Stimulated activated CD8-positive, alpha-beta memory T cell treated with anti-CD3 and anti-CD28 coated beads, Interleukin-15, amount 100 ng/mL, for 24 hours (primary cell): ENCODE data around the gene IFI27.

Experiments used
- DNase-seq: peaks from one replicate; pipeline ENCODE4 v3.0.0-alpha.2; 2020; ENCODE audit warnings: low read depth

IFI27 gene

GRCh38 chr14:94102768-94103482 lies 7.6 kb upstream of the IFI27 start:
- DNase-seq = no peak

DNA sequence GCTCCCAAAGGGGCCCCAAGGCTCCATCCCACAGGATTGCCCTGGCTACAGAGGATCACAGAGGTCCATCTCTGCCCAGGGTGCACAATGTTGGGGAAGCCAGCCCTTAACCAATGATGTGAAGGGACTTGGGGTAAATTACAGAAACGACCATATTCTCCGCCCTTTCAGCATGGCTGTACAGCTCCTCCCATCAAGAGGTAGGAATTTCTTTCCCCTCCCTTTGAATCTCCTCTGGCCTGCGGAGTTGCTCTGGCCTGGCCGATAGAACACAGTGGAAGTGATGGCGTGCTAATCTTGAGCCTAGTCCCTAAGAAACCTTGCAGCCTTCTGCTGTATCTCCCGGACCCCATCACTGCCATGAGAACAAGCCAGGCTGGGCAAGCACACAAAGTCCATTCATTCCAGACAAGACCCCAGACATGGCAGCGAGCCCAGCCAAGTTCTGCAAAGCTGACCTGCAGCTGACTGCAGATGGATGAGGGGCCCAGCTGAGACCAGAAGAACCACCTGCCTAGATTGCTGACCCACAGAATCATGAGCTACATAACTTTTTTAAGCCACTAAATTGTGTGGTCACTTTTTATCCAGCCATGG lies 6.9 kb upstream of the IFI27 start:
- DNase-seq = no peak

- DNase-seq = no peak
These were observed 5.8 kb upstream of the IFI27 start for GRCh38 chr14:94104731-94105130.

- DNase-seq = no peak
These were observed 653 bp upstream of the IFI27 start for GRCh38 chr14:94109915-94110250.

DNA sequence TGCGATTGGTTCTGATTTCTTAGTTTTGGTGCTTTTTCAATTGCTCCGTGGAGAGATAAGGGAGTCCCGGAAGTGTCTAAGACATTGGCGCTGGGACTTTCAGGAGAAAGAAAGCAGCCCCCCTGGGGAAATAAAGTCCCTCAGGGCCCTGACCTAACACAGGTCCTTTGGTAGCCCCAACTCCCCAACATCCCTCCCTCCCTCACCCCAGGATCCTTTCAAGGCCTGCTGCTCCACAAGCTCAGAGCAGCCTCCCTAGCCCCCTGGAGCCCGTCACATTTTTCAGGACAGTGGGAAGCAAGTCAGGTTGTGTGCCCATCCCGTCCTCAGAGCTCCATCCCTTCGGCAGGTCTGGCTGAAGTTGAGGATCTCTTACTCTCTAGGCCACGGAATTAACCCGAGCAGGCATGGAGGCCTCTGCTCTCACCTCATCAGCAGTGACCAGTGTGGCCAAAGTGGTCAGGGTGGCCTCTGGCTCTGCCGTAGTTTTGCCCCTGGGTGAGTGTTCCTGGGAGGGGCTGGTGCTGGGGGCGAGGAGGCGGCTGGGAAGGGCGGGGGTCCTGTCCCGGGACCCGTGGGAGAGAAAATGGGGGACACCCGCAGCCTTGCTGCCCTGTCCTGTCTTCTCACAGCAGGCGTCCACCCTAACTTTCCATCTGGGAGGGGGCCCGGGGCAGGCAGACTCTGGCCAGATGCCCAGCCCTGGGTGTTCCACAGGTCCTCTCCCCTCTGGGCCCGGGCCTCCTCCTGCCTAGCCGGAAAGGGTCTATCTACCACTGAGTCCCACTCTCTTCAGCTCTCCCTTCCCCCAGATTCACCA lies 950 bp downstream of the IFI27 start:
- no peak for DNase-seq

DNA sequence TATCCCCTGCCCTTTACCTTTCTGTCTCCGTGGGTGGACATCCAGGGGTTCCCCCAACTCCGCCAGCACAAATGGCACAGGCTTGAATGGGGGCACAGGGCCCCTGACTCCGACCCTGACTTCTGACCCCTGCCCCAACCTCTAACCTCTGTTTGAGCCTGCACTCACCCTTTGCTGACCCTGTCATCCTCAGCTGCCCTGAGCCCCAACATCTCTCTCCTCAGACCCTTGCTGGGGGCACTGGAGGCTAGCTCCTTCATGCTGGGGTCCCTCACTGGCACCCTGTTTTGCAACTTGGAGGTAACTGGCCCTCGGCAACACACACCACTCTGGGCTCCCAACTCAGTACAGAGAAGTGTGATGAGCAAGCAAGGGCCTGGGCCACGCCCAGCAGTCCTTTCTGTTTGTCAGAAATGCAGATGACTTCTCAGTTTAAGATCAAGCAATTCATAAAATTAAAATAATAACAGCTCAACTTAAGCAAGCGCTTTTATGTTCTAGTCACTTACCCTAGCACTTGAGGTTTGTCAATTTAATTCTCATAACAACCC lies 2.1 kb downstream of the IFI27 start:
- DNase-seq = no peak

GRCh38 chr14:94113073-94113472 lies 2.5 kb downstream of the IFI27 start:
- DNase-seq = no peak

DNA sequence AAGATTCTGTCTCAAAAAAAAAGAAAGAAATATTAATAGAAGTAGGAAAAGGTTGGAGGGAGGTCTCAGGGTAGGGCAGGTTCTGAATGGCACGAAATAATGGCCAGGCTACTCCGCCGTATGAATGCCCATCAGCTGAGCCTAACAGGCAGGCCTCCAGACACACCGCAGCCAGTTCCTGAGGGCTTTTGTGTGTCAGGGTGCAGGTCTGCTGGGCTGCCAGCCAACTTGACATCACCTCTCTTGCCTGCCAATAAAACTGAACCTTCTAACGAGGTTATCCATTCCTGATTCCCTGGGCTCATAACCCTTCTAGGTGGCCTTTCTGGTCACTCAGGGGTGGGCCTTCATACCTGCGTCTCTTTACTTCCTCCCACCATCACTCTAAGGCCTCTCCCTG lies 3.0 kb downstream of the IFI27 start:
- DNase-seq = no peak

DNA sequence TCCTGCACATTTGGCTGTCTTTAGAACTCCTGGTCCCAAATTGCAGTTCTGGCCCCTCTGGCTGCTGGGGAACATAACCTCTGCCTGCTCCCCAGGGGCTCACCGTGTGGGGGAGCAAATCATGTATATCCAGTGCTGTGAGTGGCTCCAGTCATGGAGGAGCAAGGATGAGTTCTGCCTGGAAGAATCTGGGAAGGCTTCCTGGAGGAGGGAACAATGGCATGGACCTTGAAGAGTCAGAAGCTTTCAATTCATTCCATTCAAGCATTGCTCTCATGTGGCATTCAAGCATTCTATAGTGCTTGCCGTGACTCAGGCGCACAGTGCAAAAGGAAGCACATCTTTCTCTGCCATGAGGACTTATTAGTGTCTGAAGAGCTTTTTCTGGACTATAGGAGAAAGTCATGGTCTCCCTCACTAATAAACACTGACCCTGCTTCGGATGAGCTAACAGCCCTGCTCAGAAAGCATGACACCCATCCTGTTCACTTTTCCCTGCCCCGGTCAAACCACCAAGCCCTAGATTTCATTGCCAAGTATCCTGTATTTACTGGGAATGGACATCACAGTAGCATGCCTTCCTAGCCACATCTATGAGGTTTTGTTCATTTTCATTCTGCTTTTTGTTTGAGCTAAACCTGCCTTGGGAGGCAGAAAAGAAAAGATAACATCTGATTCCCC lies 3.5 kb downstream of the IFI27 start:
- no peak for DNase-seq

- DNase-seq = no peak
These were observed 4.1 kb downstream of the IFI27 start for GRCh38 chr14:94114589-94115057.

DNA sequence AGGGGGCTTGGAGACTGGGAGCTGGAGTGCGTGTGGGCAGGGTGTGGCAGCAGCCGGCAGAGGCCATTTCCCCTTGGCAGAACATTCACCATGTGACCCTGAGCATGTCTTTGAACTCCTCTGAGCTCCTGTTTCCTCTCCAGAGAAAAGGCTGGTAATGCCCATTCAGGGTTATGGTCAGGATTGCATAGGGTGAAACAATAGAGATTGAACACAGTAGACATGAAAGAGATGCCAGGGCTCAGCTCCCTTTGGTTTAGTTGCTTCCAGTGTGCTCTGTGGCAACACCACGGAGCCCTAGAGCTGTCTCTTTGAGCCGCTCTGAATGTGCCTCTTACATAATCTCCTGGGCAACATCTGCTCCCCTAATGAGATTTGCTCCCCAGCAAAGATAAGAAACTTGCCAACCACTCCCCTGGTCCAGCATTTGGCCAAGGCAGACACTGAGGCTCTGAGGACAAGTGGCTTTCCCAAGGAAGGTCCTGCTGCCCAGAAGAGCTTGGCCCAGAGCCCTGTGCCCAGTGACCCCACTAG lies 4.6 kb downstream of the IFI27 start:
- no peak for DNase-seq

- no peak for DNase-seq
These were observed 5.1 kb downstream of the IFI27 start for GRCh38 chr14:94115631-94116030.

- DNase-seq = no peak
These were observed 6.2 kb downstream of the IFI27 start for GRCh38 chr14:94116701-94117100.

DNA sequence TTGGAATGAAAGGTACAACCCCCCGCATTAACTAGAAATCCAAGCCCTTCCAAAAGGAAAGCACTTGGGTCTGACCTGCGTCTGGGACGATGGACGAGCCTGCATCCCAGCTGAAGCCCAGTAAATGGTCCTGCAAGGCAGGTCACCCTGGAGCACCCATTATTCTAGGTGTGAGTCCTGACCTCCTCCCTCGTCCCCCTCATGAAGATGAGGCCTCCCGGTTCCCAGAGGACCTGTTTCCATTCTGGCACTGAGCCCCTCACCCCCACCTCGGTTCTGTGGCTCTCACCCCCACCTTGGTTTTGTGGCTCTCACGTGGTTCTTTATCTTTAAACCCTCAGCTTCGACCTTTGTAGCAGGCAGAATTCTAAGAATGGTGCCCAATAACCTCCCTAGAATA lies 7.3 kb downstream of the IFI27 start:
- DNase-seq = no peak

DNA sequence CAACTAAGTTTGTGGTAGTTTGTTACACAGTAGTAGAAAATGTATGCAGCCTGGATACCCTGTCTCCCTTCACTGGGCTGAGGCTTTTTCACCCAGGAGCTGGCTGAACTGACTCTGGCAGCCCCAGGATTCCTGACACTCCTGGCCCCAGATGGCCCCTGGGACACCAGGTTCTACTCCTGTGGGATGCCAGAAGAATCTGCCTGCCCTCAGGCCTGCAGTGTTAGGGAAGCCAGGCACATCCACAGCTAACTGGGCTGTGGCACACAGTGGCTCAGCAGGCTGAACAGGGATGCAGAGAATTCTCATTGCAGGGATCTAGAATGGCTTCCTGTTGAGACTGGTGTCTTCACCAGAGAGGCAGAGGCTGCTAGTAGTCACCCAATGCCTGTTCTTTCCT lies 8.5 kb downstream of the IFI27 start:
- DNase-seq = no peak

- DNase-seq = no peak
These were observed 10.3 kb downstream of the IFI27 start for GRCh38 chr14:94120667-94121340.

GRCh38 chr14:94121485-94121884 lies 10.9 kb downstream of the IFI27 start:
- no peak for DNase-seq

DNA sequence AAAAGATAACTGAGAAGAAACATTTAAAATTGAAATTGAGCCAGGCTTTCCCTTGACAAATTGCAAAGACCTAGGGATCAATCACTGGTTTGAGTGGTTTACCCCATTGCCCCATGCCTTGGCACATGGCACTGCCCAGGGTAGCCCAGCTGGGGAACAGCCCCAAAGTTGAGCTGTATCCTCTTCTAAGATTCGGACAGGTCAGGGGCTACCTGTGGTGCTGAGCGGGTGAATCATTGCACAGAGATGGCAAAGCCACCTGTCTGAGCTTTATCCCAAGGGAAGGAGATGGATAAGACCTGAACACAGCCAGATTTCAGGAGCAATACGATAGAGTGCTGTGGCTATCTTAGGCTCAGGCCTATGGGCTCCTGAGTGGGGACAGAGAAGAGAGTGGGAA lies 11.9 kb downstream of the IFI27 start:
- DNase-seq = no peak

- DNase-seq = no peak
These were observed 12.8 kb downstream of the IFI27 start for GRCh38 chr14:94123296-94123695.

DNA sequence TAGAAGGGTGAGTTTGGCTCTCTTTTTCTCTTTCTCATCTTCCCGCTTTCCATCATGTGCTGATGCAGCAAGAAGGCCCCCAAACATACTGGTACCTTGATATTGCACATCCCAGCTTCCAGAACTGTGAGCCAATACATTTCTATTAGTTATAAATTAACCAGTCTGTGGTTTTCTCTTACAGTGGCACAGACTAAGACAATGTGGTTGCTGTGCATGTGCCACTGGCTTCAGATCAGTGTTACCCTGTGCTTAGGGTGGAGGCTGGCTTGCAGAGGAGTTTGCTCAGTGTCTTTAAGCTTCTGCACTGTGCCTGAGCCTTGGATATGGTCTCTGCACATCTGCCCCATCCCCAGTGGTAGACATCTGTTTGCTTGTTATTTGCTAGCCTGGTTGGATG lies 13.3 kb downstream of the IFI27 start:
- DNase-seq = no peak

GRCh38 chr14:94124582-94125377 lies 14.2 kb downstream of the IFI27 start:
- DNase-seq = no peak
